Measurements from ENCODE around the gene PIAS4. TPM values are rescaled to one million over a fixed set of nuclear protein-coding genes. Genes with fewer than 3 reads are reported as not detected.

The PIAS4 gene
- total and polyA plus RNA-seq, 10 of the 15 experiments (the other 5 are each of a cell fraction or from before 2014, with no cell fraction given) = 0.13 to 25.1 (median 11.3) TPM

GRCh38 chr19:4049432-4049831 is 41.9 kb downstream of the PIAS4 start (continued):
- TF ChIP-seq ZNF687 (IDR thresholded peaks at IDR 0.05) (no peak), MXI1 (IDR thresholded peaks at IDR 0.05; ENCODE audit: low read depth, low read length) (no peak), SIX5 (IDR thresholded peaks at IDR 0.05; ENCODE audit: low read depth, low read length, severe bottlenecking) (no peak), PAX5 (IDR thresholded peaks at IDR 0.05; ENCODE audit: borderline replicate concordance, low read depth, low read length) (no peak), PML (IDR thresholded peaks at IDR 0.05; ENCODE audit: low read length) (no peak), TCF7 (IDR thresholded peaks at IDR 0.05; ENCODE audit: borderline replicate concordance) (no peak)

GRCh38 chr19:4051175-4052101 is 43.9 kb downstream of the PIAS4 start:
- DNase-seq (ENCODE audit: low read depth, low spot score) = no peak
- no peak for FAIRE-seq
- Histone ChIP-seq H3K36me3 (ENCODE audit: control insufficient read depth in 2 of 2, insufficient read depth in 2 of 2, low read length in 1 of 2) (peaks cover 27 to 52% of the 10 kb centered on the region in 2 experiments), H3K9me3 (replicated peaks; ENCODE audit: control insufficient read depth, insufficient read depth, low read length) (no peaks in the 10 kb centered on the region), H3K79me2 (ENCODE audit: control insufficient read depth, insufficient read depth, low read length) (peaks cover 48% of the 10 kb centered on the region), H3K27me3 (replicated peaks in 1 of 2; ENCODE audit: control insufficient read depth in 2 of 2, insufficient read depth in 2 of 2, low read length in 1 of 2) (no peaks in the 10 kb centered on the region), H3K27ac (ENCODE audit: control insufficient read depth, insufficient read depth) (no peak overlapping the region), H3K9ac (ENCODE audit: control insufficient read depth, insufficient read depth, low read length) (no peak overlapping the region), H2AFZ (ENCODE audit: control insufficient read depth, low read depth, low read length) (no peak overlapping the region), H3K4me1 (ENCODE audit: control insufficient read depth, insufficient read depth, low read length) (0 out of 2 replicates have a peak, but pooled peaks cover 2% of the 10 kb centered on the region), H4K20me1 (ENCODE audit: control insufficient read depth, insufficient read depth) (peaks cover 13% of the 10 kb centered on the region; the same call in 1 of the 2 replicates), H3K4me2 (ENCODE audit: control insufficient read depth, insufficient read depth) (no peak overlapping the region), H3K4me3 (no peak overlapping the region)
- in situ Hi-C loops (cut with MboI) (no loop called here), intact Hi-C loops (cut with micrococcal nuclease; ENCODE audit: unreplicated experiment) (no loop called here)
- CTCF ChIA-PET = no interaction called here
- RAD21 ChIA-PET (ENCODE audit: unreplicated experiment) = no interaction called here
- POLR2A ChIA-PET = no interaction called here
- WGBS (ENCODE audit: insufficient coverage, insufficient replicate concordance, low lambda C conversion rate, missing lambda C conversion rate) = 33% methylated on average over 14 of the region's 15 CpGs
- SMC1A ChIA-PET (ENCODE audit: uncharacterized antibody, unreplicated experiment) = no interaction called here
- ATAC-seq = peak; percentile 14; the same call in 2 of the 3 replicates
- BruUV-seq (replicated peaks) = no TSS peak
- TF ChIP-seq ATF2 (IDR thresholded peaks at IDR 0.05; ENCODE audit: low read length) (no peak), MEF2A (IDR thresholded peaks at IDR 0.05; ENCODE audit: insufficient read depth, low read depth, low read length) (0 out of 2 replicates have a peak, but pooled peaks have one; percentile 8), CTCF (IDR thresholded peaks at IDR 0.05 in 2 of 3, conservative IDR thresholded peaks at IDR 0.05 in 1 of 3; ENCODE audit: control insufficient read depth in 2 of 3, extremely low read depth in 1 of 3, insufficient read depth in 1 of 3, low read depth in 3 of 3, low read length in 3 of 3) (no peak), EGR1 (IDR thresholded peaks at IDR 0.05; ENCODE audit: borderline replicate concordance in 1 of 2, low read depth in 2 of 2, low read length in 2 of 2) (peak in 1 of 2 experiments; percentile 29; a peak in 1 of 3 replicates)
